GM12874 (cell line): ENCODE measurements around the gene UGCG.

Experiments
- CTCF ChIP-seq: IDR thresholded peaks from 2 replicates; pipeline ENCODE4 v1.5.1; 2011; ENCODE audit warnings: low read depth, mild to moderate bottlenecking, control low read depth, low read length, moderate library complexity; ENCODE audit not compliant: insufficient read depth

Gene UGCG

DNA sequence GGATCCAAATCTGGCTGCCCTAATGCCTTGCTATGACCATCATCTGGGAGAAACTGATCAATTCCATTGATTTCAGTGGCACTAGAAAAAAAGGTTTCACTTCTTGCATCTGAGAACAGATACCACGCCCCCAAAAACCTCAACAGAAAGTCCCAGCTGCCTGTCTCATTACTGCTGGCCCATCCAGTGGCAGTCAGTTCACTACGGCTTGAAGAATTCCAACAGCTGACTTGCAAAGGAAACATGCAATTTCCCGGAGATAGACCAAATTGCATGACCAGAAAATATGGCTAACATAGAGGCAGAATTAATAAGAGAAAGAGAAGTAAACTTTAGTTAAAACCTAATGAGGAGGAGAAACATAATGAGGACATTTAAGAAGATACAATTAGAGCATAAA lies 48.6 kb downstream of the UGCG start:
- no peak for TF ChIP-seq CTCF

DNA sequence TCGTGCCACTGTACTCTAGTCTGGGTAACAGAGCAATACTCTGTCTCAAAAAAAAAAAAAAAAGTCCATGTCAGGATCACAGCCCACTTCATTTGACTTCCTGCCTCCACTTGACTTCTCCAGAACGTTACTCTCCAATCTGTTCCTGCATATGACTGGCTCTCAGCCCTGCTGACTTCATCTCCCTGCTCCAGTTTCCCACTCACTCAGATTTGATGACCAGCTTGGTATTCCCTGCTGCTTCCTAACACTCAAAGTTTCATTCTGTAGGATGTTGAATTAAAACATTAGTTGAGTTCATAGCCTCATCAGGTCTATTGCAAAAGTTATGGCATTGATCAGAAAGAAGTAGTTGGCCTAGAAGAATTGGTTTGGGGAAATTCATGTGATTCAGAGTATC lies 52.3 kb downstream of the UGCG start:
- no peak for TF ChIP-seq CTCF

GRCh38 chr9:111949919-111950318 lies 53.3 kb downstream of the UGCG start:
- TF ChIP-seq CTCF = no peak

GRCh38 chr9:111952559-111952958 lies 55.9 kb downstream of the UGCG start:
- no peak for TF ChIP-seq CTCF

DNA sequence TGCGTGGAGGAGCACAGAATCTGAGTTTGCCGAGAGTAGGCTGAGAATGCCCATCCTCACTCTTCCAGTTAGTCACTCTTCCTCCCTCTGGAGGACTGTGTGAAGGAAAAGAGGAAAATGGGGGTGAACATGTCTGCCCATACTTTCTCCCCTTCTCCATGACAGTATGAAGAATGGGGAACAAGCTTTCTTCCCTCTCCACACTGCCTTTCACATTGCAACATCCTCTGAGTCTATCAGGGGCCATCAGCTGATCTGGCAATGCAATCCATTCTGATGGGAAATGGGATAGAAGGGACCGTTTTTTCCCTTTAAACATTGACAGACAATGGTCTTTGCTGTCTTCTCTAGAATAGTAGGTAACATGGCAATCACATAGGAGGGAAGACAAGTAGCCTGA lies 56.8 kb downstream of the UGCG start:
- TF ChIP-seq CTCF = no peak

DNA sequence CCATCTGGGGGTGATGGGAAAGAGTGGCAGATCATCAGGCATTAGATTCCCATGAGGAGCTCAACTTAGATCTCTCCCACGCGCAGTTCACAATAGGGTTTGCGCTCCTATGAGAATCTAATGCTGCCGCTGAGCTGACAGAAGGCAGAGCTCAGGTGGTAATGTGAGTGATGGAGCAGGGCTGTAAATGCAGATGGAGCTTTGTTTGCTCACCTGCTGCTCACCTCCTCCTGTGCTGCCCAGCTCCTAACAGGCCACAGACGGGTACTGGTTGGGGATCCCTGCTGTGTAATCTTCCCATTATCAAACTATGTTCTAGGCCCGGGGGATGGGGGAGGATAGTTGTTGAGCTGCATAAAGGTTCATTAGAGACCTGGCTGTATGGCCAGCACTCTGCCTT lies 58.4 kb downstream of the UGCG start:
- no peak for TF ChIP-seq CTCF

DNA sequence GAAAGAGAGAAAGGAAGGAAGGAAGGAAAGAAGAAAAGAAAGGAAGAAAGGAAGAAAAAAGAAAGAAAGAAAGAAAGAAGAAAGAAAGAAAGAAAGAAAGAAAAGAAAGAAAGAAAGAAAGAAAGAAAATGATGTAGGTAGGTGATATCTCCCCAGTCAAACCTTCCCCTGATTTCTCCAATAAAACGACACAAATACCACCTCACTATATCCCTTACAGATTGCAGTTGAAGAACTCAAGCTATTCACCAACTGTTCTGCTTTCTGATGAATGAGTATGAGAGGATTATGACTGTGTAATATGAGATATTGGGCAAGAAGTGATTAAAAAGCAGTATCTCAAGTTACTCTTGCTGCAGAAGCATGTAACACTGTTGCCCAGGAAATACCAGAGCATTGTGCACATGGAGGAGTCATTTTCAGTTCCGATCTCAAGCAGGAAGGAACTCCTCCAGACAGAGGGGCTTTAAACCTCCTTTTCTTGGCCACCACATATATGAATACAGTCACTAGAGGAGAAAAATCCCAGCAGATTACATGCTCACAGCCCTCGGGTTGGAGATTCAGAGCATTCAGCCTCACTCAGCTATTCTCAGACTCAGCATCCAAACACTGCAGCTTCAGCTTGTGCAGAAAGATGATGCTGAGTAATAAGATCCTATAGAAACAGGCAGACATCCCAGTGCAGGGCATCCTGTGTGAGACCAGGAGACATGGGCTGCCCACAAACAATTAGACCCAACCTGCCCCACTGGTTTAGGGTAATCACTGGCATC lies 61.4 kb downstream of the UGCG start:
- TF ChIP-seq CTCF = no peak
